ENCODE data around the gene ST7.

DNA sequence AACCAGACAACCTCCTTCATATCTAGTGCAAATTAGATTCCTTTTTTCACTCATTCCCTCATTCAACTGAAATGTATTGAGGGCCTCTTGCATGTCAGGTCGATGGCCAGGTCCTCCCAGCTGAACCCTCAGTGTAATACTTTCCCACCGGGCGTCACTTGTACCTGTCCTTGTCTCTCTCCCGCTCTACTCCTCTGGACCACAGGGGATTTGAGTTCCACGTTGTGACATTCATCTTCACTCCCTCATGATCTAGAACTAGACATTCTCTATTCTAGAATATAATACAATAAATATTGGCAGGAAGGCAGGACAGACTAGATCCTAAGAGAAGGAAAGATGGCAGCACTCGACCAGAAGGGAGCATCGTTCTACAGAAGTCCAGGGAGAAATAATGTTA, 285.6 kb downstream of the ST7 start:
- TF ChIP-seq POLR2A (IDR thresholded peaks at IDR 0.05; ENCODE audit: low read length) (no peak), EP300 (IDR thresholded peaks at IDR 0.05) (no peak), RAD21 (conservative IDR thresholded peaks at IDR 0.05 in 1 of 2, IDR thresholded peaks at IDR 0.05 in 1 of 2) (no peak), FOXS1 (CRISPR knock-in tag; IDR thresholded peaks at IDR 0.05) (no peak), ESRRA (IDR thresholded peaks at IDR 0.05; ENCODE audit: borderline replicate concordance, low read length) (no peak), USF2 (IDR thresholded peaks at IDR 0.05) (no peak), ZNF302 (CRISPR knock-in tag; IDR thresholded peaks at IDR 0.05) (no peak), MYC (IDR thresholded peaks at IDR 0.05; ENCODE audit: borderline replicate concordance, low read length) (no peak), CBX8 (IDR thresholded peaks at IDR 0.05) (no peak), KDM5A (IDR thresholded peaks at IDR 0.05) (no peak)
- TF ChIP-seq, protein P1, sequence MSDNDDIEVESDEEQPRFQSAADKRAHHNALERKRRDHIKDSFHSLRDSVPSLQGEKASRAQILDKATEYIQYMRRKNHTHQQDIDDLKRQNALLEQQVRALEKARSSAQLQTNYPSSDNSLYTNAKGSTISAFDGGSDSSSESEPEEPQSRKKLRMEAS (IDR thresholded peaks at IDR 0.05), result no peak
- TF ChIP-seq, protein P2, sequence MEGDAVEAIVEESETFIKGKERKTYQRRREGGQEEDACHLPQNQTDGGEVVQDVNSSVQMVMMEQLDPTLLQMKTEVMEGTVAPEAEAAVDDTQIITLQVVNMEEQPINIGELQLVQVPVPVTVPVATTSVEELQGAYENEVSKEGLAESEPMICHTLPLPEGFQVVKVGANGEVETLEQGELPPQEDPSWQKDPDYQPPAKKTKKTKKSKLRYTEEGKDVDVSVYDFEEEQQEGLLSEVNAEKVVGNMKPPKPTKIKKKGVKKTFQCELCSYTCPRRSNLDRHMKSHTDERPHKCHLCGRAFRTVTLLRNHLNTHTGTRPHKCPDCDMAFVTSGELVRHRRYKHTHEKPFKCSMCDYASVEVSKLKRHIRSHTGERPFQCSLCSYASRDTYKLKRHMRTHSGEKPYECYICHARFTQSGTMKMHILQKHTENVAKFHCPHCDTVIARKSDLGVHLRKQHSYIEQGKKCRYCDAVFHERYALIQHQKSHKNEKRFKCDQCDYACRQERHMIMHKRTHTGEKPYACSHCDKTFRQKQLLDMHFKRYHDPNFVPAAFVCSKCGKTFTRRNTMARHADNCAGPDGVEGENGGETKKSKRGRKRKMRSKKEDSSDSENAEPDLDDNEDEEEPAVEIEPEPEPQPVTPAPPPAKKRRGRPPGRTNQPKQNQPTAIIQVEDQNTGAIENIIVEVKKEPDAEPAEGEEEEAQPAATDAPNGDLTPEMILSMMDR (IDR thresholded peaks at IDR 0.05), result no peak
- TF ChIP-seq, protein P3, sequence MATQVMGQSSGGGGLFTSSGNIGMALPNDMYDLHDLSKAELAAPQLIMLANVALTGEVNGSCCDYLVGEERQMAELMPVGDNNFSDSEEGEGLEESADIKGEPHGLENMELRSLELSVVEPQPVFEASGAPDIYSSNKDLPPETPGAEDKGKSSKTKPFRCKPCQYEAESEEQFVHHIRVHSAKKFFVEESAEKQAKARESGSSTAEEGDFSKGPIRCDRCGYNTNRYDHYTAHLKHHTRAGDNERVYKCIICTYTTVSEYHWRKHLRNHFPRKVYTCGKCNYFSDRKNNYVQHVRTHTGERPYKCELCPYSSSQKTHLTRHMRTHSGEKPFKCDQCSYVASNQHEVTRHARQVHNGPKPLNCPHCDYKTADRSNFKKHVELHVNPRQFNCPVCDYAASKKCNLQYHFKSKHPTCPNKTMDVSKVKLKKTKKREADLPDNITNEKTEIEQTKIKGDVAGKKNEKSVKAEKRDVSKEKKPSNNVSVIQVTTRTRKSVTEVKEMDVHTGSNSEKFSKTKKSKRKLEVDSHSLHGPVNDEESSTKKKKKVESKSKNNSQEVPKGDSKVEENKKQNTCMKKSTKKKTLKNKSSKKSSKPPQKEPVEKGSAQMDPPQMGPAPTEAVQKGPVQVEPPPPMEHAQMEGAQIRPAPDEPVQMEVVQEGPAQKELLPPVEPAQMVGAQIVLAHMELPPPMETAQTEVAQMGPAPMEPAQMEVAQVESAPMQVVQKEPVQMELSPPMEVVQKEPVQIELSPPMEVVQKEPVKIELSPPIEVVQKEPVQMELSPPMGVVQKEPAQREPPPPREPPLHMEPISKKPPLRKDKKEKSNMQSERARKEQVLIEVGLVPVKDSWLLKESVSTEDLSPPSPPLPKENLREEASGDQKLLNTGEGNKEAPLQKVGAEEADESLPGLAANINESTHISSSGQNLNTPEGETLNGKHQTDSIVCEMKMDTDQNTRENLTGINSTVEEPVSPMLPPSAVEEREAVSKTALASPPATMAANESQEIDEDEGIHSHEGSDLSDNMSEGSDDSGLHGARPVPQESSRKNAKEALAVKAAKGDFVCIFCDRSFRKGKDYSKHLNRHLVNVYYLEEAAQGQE (IDR thresholded peaks at IDR 0.05), result no peak
